Measurements from ENCODE around the gene CYLD.

The CYLD gene

GRCh38 chr16:50731130-50731988, 10.5 kb upstream of the CYLD start:
- H3K4me3 ChIP-seq (ENCODE audit: low read depth, low read length), result no peak overlapping the region
- TF ChIP-seq CTCF (IDR thresholded peaks at IDR 0.05; ENCODE audit: borderline replicate concordance, insufficient read depth, low read depth, low read length), result no peak

- no peak for TF ChIP-seq CTCF (IDR thresholded peaks at IDR 0.05; ENCODE audit: borderline replicate concordance, insufficient read depth, low read depth, low read length)
Observed at GRCh38 chr16:50731989-50732832, 9.7 kb upstream of the CYLD start.

GRCh38 chr16:50733468-50733867, 8.4 kb upstream of the CYLD start:
- no peak for TF ChIP-seq CTCF (IDR thresholded peaks at IDR 0.05; ENCODE audit: borderline replicate concordance, insufficient read depth, low read depth, low read length)
- no peak overlapping the region for H3K4me3 ChIP-seq (ENCODE audit: low read depth, low read length)

More at GRCh38 chr16:50731989-50732832, 9.7 kb upstream of the CYLD start:
- no peak overlapping the region for H3K4me3 ChIP-seq (ENCODE audit: low read depth, low read length)

GRCh38 chr16:50735629-50736122, 6.2 kb upstream of the CYLD start:
- H3K4me3 ChIP-seq (ENCODE audit: low read depth, low read length), result no peak overlapping the region
- no peak for TF ChIP-seq CTCF (IDR thresholded peaks at IDR 0.05; ENCODE audit: borderline replicate concordance, insufficient read depth, low read depth, low read length)

- TF ChIP-seq CTCF (IDR thresholded peaks at IDR 0.05; ENCODE audit: borderline replicate concordance, insufficient read depth, low read depth, low read length), result no peak
- H3K4me3 ChIP-seq (ENCODE audit: low read depth, low read length), result no peak overlapping the region
Observed at GRCh38 chr16:50736448-50736847, 5.4 kb upstream of the CYLD start.

GRCh38 chr16:50737420-50737959, 4.4 kb upstream of the CYLD start:
- TF ChIP-seq CTCF (IDR thresholded peaks at IDR 0.05; ENCODE audit: borderline replicate concordance, insufficient read depth, low read depth, low read length), result no peak
- H3K4me3 ChIP-seq (ENCODE audit: low read depth, low read length), result no peak overlapping the region
